Panc1 (cell line): Measurements from ENCODE around the gene MCTP1. TPM values are rescaled to one million over a fixed set of nuclear protein-coding genes. Genes with fewer than 3 reads are reported as not detected.

Experiments
- ATAC-seq: fragments of 200-7000 bp; cut with Tn5 transposase; 2 replicates; pipeline ENCODE4 v1.9.1; 2020; ENCODE audit warnings: mild to moderate bottlenecking, moderate library complexity
- BruUV-seq: library from RNA; stranded (reverse); fragments of 400-500 nt; replicated peaks from 2 replicates; lab custom pipeline; 2021; lab: Mats Ljungman, UMichigan
- CTCF ChIA-PET: fragments of 300-600 bp; sonication (Branson Sonifier 250); formaldehyde crosslinking; loops from one replicate; lab custom pipeline; 2022; ENCODE audit warnings: antibody characterized with exemption; lab: Charles Lee
- POLR2A ChIA-PET: fragments of 300-600 bp; sonication (Branson Sonifier 250); formaldehyde crosslinking; loops from one replicate; lab custom pipeline; 2022; ENCODE audit warnings: antibody characterized with exemption; lab: Charles Lee
- DNase-seq: peaks from one replicate; pipeline ENCODE4 v3.0.0-alpha.2; 2010; ENCODE audit warnings: low read depth, low spot score
- H3K27ac ChIP-seq: 2 replicates; pipeline ENCODE4 v1.5.1; 2011; ENCODE audit warnings: mild to moderate bottlenecking, low read length, inconsistent platforms
- H3K27me3 ChIP-seq: fragments of 200-500 bp; sonication (Bioruptor generic); 2 replicates; pipeline ENCODE4 v1.6.0; 2014; ENCODE audit warnings: low read length, inconsistent platforms; ENCODE audit not compliant: control insufficient read depth, insufficient read depth
- H3K36me3 ChIP-seq: fragments of 200-500 bp; sonication (Bioruptor generic); 2 replicates; pipeline ENCODE4 v1.5.1; 2014; ENCODE audit warnings: inconsistent platforms, mild to moderate bottlenecking, low read length, moderate library complexity; ENCODE audit not compliant: control insufficient read depth, insufficient read depth
- H3K4me1 ChIP-seq: 2 replicates; pipeline ENCODE4 v1.5.1; 2011; ENCODE audit warnings: inconsistent platforms, mild to moderate bottlenecking, low read length, moderate library complexity; ENCODE audit not compliant: control insufficient read depth, insufficient read depth
- H3K4me3 ChIP-seq, 2 experiments: 2 replicates each; pipeline ENCODE4 v1.5.1; 2011 to 2012; ENCODE audit warnings: low read depth in 2 of 2, low read length in 2 of 2, mild to moderate bottlenecking in 2 of 2, inconsistent platforms in 1 of 2, moderate library complexity in 1 of 2
- H3K9me3 ChIP-seq: fragments of 200-500 bp; sonication (Bioruptor generic); 2 replicates; pipeline ENCODE4 v1.5.1; 2014; ENCODE audit warnings: low read depth, mild to moderate bottlenecking, inconsistent platforms, low read length, moderate library complexity; ENCODE audit not compliant: control insufficient read depth, insufficient read depth
- POLR2AphosphoS5 ChIP-seq: IDR thresholded peaks from 2 replicates; pipeline ENCODE4 v1.6.1; 2012; ENCODE audit warnings: mild to moderate bottlenecking, low read depth, low read length, moderate library complexity
- REST ChIP-seq, 2 experiments: IDR thresholded peaks; 2 replicates each; pipeline ENCODE4 v1.6.1; 2011 to 2012; ENCODE audit warnings: low read depth in 2 of 2, control low read depth in 1 of 2, low read length in 1 of 2, mild to moderate bottlenecking in 1 of 2, moderate library complexity in 1 of 2; ENCODE audit not compliant: insufficient read depth in 1 of 2
- SIN3A ChIP-seq: IDR thresholded peaks from 2 replicates; pipeline ENCODE4 v1.6.1; 2012; ENCODE audit warnings: low read depth, mild to moderate bottlenecking, low read length, moderate library complexity, borderline replicate concordance; ENCODE audit not compliant: insufficient read depth
- TCF7L2 ChIP-seq: IDR thresholded peaks from 2 replicates; pipeline ENCODE4 v1.6.1; 2011; ENCODE audit warnings: mild to moderate bottlenecking, low read depth, low read length, inconsistent platforms
- in situ Hi-C: cut with HindIII; loops from 2 replicates; pipeline ENCODE4 v1.10.0; 2016; ENCODE audit warnings: low sequenced_read_pairs, low pct_unique_long_range_greater_than_20kb
- intact Hi-C: fragments of 100-400 bp; cut with micrococcal nuclease; formaldehyde crosslinking; loops from one replicate; pipeline ENCODE4 v1.10.0; 2022; ENCODE audit not compliant: unreplicated experiment
- total RNA-seq: library from RNA; stranded (reverse); gene quantifications from one replicate; pipeline ENCODE4 v1.2.1, GENCODE V29; 2021; ENCODE audit not compliant: unreplicated experiment
- TF ChIP-seq, protein P1 (sequence below): fragments of 450-650 bp; IDR thresholded peaks from 2 replicates; pipeline ENCODE4 v1.5.1; 2017; ENCODE audit warnings: mild to moderate bottlenecking

The MCTP1 gene
- total RNA-seq, 1 experiment from 2014 or later: 39.8 TPM

- Histone ChIP-seq H3K4me3 (no peak overlapping the region), H3K27ac (no peak overlapping the region), H3K36me3 (peaks cover 2% of the 10 kb centered on the region; the same call in 1 of the 2 replicates), H3K27me3 (no peaks in the 10 kb centered on the region), H3K4me1 (no peaks in the 10 kb centered on the region), H3K9me3 (no peaks in the 10 kb centered on the region)
- in situ Hi-C loops (no loop called here), intact Hi-C loops (no loop called here)
- POLR2A ChIA-PET: no interaction called here
- ATAC-seq (no peak), DNase-seq (no peak)
- BruUV-seq: no TSS peak
- TF ChIP-seq, protein P1, sequence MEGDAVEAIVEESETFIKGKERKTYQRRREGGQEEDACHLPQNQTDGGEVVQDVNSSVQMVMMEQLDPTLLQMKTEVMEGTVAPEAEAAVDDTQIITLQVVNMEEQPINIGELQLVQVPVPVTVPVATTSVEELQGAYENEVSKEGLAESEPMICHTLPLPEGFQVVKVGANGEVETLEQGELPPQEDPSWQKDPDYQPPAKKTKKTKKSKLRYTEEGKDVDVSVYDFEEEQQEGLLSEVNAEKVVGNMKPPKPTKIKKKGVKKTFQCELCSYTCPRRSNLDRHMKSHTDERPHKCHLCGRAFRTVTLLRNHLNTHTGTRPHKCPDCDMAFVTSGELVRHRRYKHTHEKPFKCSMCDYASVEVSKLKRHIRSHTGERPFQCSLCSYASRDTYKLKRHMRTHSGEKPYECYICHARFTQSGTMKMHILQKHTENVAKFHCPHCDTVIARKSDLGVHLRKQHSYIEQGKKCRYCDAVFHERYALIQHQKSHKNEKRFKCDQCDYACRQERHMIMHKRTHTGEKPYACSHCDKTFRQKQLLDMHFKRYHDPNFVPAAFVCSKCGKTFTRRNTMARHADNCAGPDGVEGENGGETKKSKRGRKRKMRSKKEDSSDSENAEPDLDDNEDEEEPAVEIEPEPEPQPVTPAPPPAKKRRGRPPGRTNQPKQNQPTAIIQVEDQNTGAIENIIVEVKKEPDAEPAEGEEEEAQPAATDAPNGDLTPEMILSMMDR: no peak
- TF ChIP-seq TCF7L2 (no peak), POLR2AphosphoS5 (no peak), REST (IDR thresholded peaks at IDR 0.05; ENCODE audit: insufficient read depth in 1 of 2, low read depth in 2 of 2, low read length in 1 of 2) (no peak), SIN3A (no peak)
- CTCF ChIA-PET: interaction anchor here (0.6 kb wide), 1 partner anchor 353 kb away, joined by 5 read pairs; no protein-coding TSS in a partner anchor
Measured at GRCh38 chr5:94885931-94886330, 399.0 kb downstream of the MCTP1 start.

GRCh38 chr5:94884311-94884710 lies 400.6 kb downstream of the MCTP1 start:
- Histone ChIP-seq H3K27me3 (no peaks in the 10 kb centered on the region), H3K9me3 (no peaks in the 10 kb centered on the region), H3K36me3 (peaks cover 2% of the 10 kb centered on the region; the same call in 1 of the 2 replicates), H3K27ac (no peak overlapping the region), H3K4me3 (no peak overlapping the region), H3K4me1 (no peaks in the 10 kb centered on the region)
- POLR2A ChIA-PET: interaction anchor here (0.6 kb wide), 1 partner anchor 15 kb away, joined by 3 read pairs; no protein-coding TSS in a partner anchor
- no peak for DNase-seq
- ATAC-seq: no peak
- in situ Hi-C loops (no loop called here), intact Hi-C loops (no loop called here)
- TF ChIP-seq POLR2AphosphoS5 (no peak), TCF7L2 (no peak), REST (IDR thresholded peaks at IDR 0.05; ENCODE audit: insufficient read depth in 1 of 2, low read depth in 2 of 2, low read length in 1 of 2) (no peak), SIN3A (no peak)
- TF ChIP-seq, protein P1: no peak
- BruUV-seq: no TSS peak
- CTCF ChIA-PET: no interaction called here
